Measurements from ENCODE around the gene CCDC40. TPM values are rescaled to one million over a fixed set of nuclear protein-coding genes. Genes with fewer than 3 reads are reported as not detected.
"Not testable (repeated sequence)": the region's sequence is repeated elsewhere in the genome, so short reads cannot be mapped to it uniquely, and the experiment has no call there.

Gene CCDC40
- total RNA-seq, 2 donors from 2014 or later = 11.8 to 19.7 TPM

DNA sequence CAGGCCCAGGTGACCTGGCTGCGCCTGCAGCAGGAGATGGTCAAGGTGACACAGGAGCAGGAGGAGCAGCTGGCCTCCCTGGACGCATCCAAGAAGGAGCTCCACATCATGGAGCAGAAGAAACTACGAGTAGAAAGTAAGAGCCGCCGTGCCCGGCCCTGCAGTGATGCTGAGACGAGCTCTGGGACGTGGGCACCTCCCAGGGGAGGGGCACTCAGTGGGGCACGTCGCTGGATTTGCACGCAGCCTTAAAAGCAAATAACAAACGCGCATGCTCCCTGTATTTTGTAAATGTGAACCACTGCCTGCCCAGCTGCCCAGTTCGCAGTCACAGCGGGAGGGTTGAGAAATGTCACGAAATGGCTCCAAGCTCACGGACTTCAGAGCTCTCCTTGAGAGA, 49.6 kb downstream of the CCDC40 start:
- Histone ChIP-seq H3K27ac (no peak overlapping the region), H3K4me1 (replicated peaks) (no peaks in the 10 kb centered on the region), H3K27me3 (replicated peaks; ENCODE audit: insufficient read depth) (no peaks in the 10 kb centered on the region), H3K36me3 (no peaks in the 10 kb centered on the region), H3K9me3 (no peaks in the 10 kb centered on the region), H3K4me3 (no peak overlapping the region)
- intact Hi-C loops (cut with DNase I) = no loop called here
- 87% methylated on average over 17 of the region's 17 CpGs for WGBS
- TF ChIP-seq POLR2A (IDR thresholded peaks at IDR 0.05) = no peak
- TF ChIP-seq, protein P1, sequence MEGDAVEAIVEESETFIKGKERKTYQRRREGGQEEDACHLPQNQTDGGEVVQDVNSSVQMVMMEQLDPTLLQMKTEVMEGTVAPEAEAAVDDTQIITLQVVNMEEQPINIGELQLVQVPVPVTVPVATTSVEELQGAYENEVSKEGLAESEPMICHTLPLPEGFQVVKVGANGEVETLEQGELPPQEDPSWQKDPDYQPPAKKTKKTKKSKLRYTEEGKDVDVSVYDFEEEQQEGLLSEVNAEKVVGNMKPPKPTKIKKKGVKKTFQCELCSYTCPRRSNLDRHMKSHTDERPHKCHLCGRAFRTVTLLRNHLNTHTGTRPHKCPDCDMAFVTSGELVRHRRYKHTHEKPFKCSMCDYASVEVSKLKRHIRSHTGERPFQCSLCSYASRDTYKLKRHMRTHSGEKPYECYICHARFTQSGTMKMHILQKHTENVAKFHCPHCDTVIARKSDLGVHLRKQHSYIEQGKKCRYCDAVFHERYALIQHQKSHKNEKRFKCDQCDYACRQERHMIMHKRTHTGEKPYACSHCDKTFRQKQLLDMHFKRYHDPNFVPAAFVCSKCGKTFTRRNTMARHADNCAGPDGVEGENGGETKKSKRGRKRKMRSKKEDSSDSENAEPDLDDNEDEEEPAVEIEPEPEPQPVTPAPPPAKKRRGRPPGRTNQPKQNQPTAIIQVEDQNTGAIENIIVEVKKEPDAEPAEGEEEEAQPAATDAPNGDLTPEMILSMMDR (IDR thresholded peaks at IDR 0.05) = no peak
- TF ChIP-seq POLR2AphosphoS5 (IDR thresholded peaks at IDR 0.05) = no peak
- DNase-seq (ENCODE audit: low spot score) = no peak

DNA sequence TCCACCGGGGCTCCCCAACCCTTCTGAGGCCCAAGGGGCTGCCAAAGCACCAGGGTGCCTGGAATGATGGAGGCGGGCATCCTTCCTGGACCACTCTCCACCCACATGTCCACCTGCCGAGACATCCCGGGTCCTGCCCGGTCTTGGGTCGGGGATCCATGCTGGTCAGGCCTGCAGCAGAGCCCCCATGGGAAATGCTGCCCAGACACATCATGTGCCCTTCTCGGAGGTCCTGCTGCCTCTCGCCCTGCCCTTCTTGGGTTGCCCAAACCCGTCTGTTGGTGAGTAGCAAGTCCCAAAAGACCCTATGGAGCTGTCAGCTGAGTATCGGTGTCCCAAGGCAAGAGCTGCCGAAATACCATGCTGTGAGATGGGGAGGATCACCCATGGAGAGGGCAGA, 50.2 kb downstream of the CCDC40 start:
- Histone ChIP-seq H3K4me3 (no peak overlapping the region), H3K36me3 (no peaks in the 10 kb centered on the region), H3K27ac (no peak overlapping the region), H3K4me1 (replicated peaks) (no peaks in the 10 kb centered on the region), H3K27me3 (replicated peaks; ENCODE audit: insufficient read depth) (no peaks in the 10 kb centered on the region), H3K9me3 (no peaks in the 10 kb centered on the region)
- no peak for DNase-seq (ENCODE audit: low spot score)
- WGBS = 78% methylated on average over 10 of the region's 11 CpGs
- TF ChIP-seq, protein P1 (IDR thresholded peaks at IDR 0.05) = no peak
- no peak for TF ChIP-seq POLR2AphosphoS5 (IDR thresholded peaks at IDR 0.05)
- intact Hi-C loops (cut with DNase I) = no loop called here

DNA sequence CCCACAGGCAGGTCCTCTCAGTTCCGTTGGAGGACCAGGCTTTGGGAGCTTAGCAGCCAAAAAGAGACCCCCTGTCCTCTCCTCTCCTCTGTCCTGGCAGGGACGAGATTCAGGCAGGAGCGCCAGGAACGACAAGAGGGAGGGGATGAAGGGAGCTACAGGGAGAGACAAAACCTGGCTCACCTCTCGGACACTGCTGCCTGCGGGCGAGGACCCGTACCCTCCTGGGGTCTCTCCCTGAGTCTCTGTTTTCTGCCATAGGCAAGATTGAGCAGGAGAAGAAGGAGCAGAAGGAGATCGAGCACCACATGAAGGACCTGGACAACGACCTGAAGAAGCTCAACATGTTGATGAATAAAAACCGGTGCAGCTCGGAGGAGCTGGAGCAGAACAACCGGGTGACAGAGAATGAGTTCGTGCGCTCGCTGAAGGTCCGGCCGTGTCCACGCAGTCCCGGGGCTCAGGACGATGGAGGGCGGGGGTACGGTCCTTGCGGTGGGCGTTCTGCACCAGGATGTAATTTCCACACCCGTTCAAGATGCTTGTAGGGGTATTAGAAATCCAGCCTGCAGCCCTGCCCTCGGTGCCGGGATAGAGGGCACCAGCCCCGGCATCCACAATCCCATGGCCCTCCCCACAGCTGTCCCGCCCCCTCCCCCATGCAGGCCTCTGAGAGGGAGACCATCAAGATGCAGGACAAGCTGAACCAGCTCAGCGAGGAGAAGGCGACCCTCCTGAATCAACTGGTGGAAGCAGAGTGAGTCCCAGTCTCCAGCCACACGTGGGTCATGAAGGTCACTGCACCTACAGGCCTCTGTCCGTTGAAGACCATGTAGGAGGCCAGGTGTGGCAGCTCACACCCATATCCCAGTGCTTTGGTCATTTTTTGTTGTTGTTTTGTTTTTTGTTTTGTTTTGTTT, 51.2 kb downstream of the CCDC40 start:
- intact Hi-C loops (cut with DNase I) = no loop called here
- no peaks in the 10 kb centered on the region for H3K27me3 ChIP-seq (replicated peaks; ENCODE audit: insufficient read depth)
- 80% methylated on average over 34 of the region's 34 CpGs for WGBS
- DNase-seq (ENCODE audit: low spot score) = no peak
- no peaks in the 10 kb centered on the region for H3K9me3 ChIP-seq
- TF ChIP-seq POLR2A (IDR thresholded peaks at IDR 0.05) (no peak), POLR2AphosphoS5 (IDR thresholded peaks at IDR 0.05) (no peak)
- TF ChIP-seq, protein P1 (IDR thresholded peaks at IDR 0.05) = no peak
- no peak overlapping the region for H3K27ac ChIP-seq
- H3K4me3 ChIP-seq = no peak overlapping the region
- no peaks in the 10 kb centered on the region for H3K36me3 ChIP-seq
- H3K4me1 ChIP-seq (replicated peaks) = no peaks in the 10 kb centered on the region

DNA sequence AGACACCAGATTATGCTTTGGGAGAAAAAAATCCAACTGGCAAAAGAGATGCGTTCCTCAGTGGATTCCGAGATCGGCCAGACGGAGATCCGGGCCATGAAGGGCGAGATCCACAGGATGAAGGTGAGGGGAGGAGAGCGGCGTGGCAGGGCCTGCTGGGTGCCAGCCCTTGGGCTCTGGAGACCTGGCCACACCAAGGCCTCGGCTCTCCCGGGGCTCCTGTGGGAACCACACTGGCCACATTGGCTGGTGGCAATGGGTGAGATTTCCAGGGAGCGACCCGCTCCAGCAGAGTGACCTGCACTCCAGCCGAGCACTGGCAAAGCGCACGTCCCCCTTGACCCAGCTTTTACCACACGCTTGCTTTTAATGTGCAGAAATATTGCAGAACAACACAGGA, 53.3 kb downstream of the CCDC40 start:
- H3K9me3 ChIP-seq = no peaks in the 10 kb centered on the region
- intact Hi-C loops (cut with DNase I) = no loop called here

DNA sequence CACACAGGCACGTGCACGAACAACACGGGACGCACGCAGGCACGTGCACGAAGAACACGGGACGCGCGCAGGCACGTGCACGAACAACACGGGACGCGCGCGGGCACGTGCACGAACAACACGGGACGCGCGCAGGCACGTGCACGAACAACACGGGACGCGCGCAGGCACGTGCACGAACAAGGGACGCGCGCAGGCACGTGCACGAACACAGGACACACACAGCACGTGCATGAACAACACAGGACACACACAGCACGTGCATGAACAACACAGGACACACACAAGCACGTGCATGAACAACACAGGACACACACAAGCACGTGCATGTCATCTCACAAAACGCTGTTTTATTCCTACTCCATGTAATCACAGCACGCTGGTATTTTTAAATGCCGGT, 53.7 kb downstream of the CCDC40 start:
- DNase-seq (ENCODE audit: low spot score); H3K4me3 ChIP-seq; H3K27ac ChIP-seq; H3K9me3 ChIP-seq; H3K27me3 ChIP-seq (replicated peaks; ENCODE audit: insufficient read depth); intact Hi-C loops (cut with DNase I); H3K4me1 ChIP-seq (replicated peaks); H3K36me3 ChIP-seq: not testable (repeated sequence)
- WGBS = 94% methylated on average over 44 of the region's 44 CpGs

More for the DNA sequence above, 53.3 kb downstream of the CCDC40 start:
- Histone ChIP-seq H3K27ac (no peak overlapping the region), H3K4me1 (replicated peaks) (no peaks in the 10 kb centered on the region), H3K4me3 (no peak overlapping the region), H3K36me3 (no peaks in the 10 kb centered on the region), H3K27me3 (replicated peaks; ENCODE audit: insufficient read depth) (no peaks in the 10 kb centered on the region)
- no peak for DNase-seq (ENCODE audit: low spot score)
- TF ChIP-seq POLR2AphosphoS5 (IDR thresholded peaks at IDR 0.05) = no peak
- no peak for TF ChIP-seq POLR2A (IDR thresholded peaks at IDR 0.05)
- TF ChIP-seq, protein P1 (IDR thresholded peaks at IDR 0.05) = no peak
- 97% methylated on average over 14 of the region's 16 CpGs for WGBS
